Central memory CD8-positive, alpha-beta T cell (primary cell): ENCODE data around the gene P2RY8.
"Not testable (repeated sequence)": the region's sequence is repeated elsewhere in the genome, so short reads cannot be mapped to it uniquely, and the experiment has no call there.

ENCODE experiments used
- ATAC-seq: fragments of 150-1000 bp; cut with Tn5 transposase; replicated peaks from 2 replicates; pipeline ENCODE4 v1.10.0; 2022; ENCODE audit warnings: mild to moderate bottlenecking, moderate FRiP score, moderate number of reproducible peaks; ENCODE audit not compliant: poor library complexity, severe bottlenecking; ENCODE audit errors: extremely low read depth
- DNase-seq, 2 donors: peaks; one replicate each; pipeline ENCODE4 v3.0.0; 2021; ENCODE audit warnings: low spot score in 2 of 2
- H3K27ac Mint-ChIP-seq: one replicate; pipeline ENCODE4 v1.8.0; 2022; ENCODE audit warnings: low read depth, mild to moderate bottlenecking, moderate library complexity, mixed read lengths
- H3K27me3 Mint-ChIP-seq: one replicate; pipeline ENCODE4 v1.8.0; 2022; ENCODE audit warnings: mixed read lengths
- H3K36me3 Mint-ChIP-seq: one replicate; pipeline ENCODE4 v1.8.0; 2022; ENCODE audit warnings: mild to moderate bottlenecking, moderate library complexity, mixed read lengths; ENCODE audit not compliant: insufficient read depth
- H3K4me1 Mint-ChIP-seq: one replicate; pipeline ENCODE4 v1.8.0; 2022; ENCODE audit warnings: mixed read lengths
- H3K4me3 Mint-ChIP-seq: one replicate; pipeline ENCODE4 v1.8.0; 2022; ENCODE audit warnings: mild to moderate bottlenecking, moderate library complexity, mixed read lengths
- H3K9me3 Mint-ChIP-seq: one replicate; pipeline ENCODE4 v1.8.0; 2022; ENCODE audit warnings: mixed read lengths

The P2RY8 gene

DNA sequence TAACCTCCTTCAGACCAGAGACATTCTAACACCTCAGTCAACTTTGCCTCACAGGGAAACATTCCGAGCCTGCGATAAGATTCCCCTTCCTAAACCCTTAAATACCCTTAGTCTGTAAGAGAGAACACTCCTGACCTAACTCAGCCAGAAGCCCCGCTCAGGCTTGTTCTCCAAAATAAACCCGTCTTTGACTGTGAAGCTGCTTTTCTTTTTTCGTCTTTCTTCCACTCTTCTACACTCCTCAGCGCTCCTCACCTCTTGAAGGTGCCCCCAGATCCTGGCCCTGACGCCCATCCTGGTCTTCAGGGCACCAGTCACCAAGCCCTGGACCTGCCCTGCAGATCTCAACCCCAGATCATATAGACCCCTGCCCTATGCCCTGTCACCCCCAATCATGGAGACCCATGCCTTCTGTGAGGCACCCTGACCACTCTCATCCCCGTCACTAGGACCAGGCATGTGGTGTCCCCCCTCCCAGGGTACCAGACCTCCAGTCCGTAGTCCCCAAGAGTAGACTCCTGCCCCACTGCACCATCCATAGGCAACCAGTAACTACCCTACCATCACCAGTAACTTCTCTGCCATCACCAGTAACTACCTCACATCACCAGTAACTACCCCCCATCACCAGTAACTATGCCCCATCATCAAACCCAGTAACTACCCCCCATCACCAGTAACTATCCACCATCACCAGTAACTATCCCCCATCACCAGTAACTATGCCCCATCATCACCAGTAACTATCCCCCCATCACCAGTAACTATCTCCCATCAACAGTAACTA lies 87.8 kb downstream of the P2RY8 start:
- no peak overlapping the region for H3K27ac Mint-ChIP-seq
- H3K36me3 Mint-ChIP-seq, result peaks cover 46% of the 10 kb centered on the region
- peaks cover 33% of the 10 kb centered on the region for H3K9me3 Mint-ChIP-seq
- DNase-seq (peak; percentile 9), ATAC-seq (no peak)
- peaks cover 48% of the 10 kb centered on the region for H3K4me1 Mint-ChIP-seq
- no peak overlapping the region for H3K4me3 Mint-ChIP-seq
- H3K27me3 Mint-ChIP-seq, result no peaks in the 10 kb centered on the region

- not testable (repeated sequence) for ATAC-seq, H3K27ac Mint-ChIP-seq, DNase-seq, H3K27me3 Mint-ChIP-seq, H3K4me3 Mint-ChIP-seq
- Mint-ChIP-seq H3K4me1 (peaks cover 53% of the 10 kb centered on the region), H3K36me3 (peaks cover 47% of the 10 kb centered on the region), H3K9me3 (peaks cover 39% of the 10 kb centered on the region)
Measured at GRCh38 chrX:1448573-1449001, 88.4 kb downstream of the P2RY8 start.

DNA sequence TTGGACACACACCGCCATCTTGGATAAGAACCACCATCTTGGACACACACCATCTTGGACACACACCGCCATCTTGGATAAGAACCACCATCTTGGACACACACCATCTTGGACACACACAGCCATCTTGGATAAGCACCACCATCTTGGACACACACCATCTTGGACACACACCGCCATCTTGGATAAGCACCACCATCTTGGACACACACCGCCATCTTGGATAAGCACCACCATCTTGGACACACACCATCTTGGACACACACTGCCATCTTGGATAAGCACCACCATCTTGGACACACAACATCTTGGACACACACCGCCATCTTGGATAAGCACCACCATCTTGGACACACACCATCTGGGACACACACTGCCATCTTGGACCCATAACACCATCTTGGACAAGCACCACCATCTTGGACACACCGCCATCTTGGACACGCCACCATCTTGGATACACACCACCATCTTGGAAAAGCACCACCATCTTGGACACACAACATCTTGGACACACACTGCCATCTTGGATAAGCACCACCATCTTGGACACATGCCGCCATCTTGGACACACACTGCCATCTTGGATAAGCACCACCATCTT lies 88.9 kb downstream of the P2RY8 start:
- H3K4me1 Mint-ChIP-seq, result peaks cover 54% of the 10 kb centered on the region
- not testable (repeated sequence) for H3K4me3 Mint-ChIP-seq, H3K27ac Mint-ChIP-seq, ATAC-seq, H3K27me3 Mint-ChIP-seq
- H3K36me3 Mint-ChIP-seq, result peaks cover 45% of the 10 kb centered on the region
- H3K9me3 Mint-ChIP-seq, result peaks cover 42% of the 10 kb centered on the region
- peak in 1 of 2 donors; percentile 8 for DNase-seq

GRCh38 chrX:1446984-1447968 lies 89.7 kb downstream of the P2RY8 start:
- Mint-ChIP-seq H3K4me3 (peak overlapping the region; percentile 6), H3K9me3 (peaks cover 42% of the 10 kb centered on the region), H3K4me1 (peaks cover 54% of the 10 kb centered on the region), H3K27ac (peak overlapping the region; percentile 17), H3K36me3 (peaks cover 43% of the 10 kb centered on the region)
- not testable (repeated sequence) for ATAC-seq, H3K27me3 Mint-ChIP-seq
- DNase-seq, result peak; percentile 12 to 13

DNA sequence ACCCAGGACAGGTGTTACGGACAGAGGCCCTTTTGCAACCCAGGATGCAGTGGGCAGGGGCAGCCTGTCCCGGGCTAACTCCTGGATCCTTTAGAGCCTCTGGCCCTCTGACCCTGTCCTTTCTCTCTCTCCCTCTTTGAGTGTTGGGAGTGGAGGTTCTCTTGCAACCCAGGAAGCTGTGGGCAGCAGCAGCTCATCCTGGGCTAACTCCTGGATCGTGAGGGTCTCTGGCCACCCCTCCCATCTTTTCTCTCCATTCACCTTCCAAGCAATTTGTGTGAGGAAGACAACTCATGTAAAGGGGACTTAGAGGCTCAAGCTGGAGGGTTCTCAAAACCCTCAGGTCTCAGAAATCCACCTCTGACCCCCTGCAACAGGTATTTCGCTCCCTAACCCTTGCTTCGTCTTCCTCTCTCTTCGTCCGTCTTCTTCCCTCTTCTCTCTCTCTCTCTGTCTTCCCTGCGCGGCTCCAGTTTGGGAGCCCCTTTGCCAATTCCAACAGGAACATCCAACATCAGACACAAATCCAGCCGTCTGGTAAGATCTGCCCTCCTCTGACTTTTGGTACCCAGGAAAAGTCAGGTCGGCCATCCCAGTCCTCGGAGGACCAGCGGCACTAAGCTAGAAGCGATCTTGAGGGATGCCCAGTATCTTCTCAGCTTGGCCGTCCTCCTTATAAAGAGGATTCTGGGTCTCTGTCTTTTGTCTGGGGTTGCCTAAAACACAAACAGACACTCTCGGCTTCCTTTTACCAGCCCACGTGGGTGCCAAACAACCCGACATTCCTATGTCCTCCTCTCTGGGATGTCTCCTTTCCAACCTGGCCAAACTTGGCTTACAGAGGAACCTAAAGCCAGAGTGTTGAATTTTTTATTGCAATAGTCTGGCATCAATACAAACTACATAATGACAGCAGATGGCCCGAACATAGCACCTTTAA lies 92.2 kb downstream of the P2RY8 start:
- peak in 1 of 2 donors; percentile 8 for DNase-seq
- H3K27me3 Mint-ChIP-seq, result no peaks in the 10 kb centered on the region
- H3K27ac Mint-ChIP-seq, result peak overlapping the region; percentile 87
- H3K9me3 Mint-ChIP-seq, result peaks cover 42% of the 10 kb centered on the region
- H3K36me3 Mint-ChIP-seq, result peaks cover 40% of the 10 kb centered on the region
- no peak overlapping the region for H3K4me3 Mint-ChIP-seq
- no peak for ATAC-seq
- H3K4me1 Mint-ChIP-seq, result peaks cover 36% of the 10 kb centered on the region

- DNase-seq, result peak in 1 of 2 donors; percentile 8
- ATAC-seq, result no peak
- Mint-ChIP-seq H3K4me3 (no peak overlapping the region), H3K36me3 (peaks cover 40% of the 10 kb centered on the region), H3K9me3 (peaks cover 34% of the 10 kb centered on the region), H3K27me3 (no peaks in the 10 kb centered on the region), H3K27ac (peak overlapping the region; percentile 87), H3K4me1 (peaks cover 23% of the 10 kb centered on the region)
Measured at GRCh38 chrX:1443496-1444075, 93.4 kb downstream of the P2RY8 start.

DNA sequence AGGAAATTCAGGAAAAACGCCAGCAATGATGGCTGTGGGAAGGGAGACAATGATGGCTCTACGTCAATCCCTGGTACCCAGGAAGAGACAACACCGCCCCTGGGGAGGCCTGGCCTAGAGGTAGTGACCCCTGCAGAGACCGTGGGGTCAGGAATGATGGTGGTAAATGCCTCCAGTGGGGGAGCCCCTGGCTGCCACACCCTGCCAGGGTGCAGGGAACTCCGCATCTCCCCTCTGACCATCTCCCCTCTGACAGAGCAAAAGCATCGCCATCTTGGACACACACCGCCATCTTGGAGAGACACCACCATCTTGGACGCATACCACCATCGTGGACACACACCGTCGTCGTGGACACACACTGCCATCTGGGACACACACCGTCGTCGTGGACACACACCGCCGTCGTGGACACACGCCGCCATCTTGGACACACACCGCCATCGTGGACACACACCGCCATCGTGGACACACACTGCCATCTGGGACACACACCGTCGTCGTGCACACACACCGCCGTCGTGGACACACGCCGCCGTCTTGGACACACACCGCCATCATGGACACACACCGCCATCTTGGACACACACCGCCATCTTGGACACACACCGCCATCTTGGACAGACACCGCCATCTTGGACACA lies 94.1 kb downstream of the P2RY8 start:
- no peak overlapping the region for H3K27ac Mint-ChIP-seq

DNA sequence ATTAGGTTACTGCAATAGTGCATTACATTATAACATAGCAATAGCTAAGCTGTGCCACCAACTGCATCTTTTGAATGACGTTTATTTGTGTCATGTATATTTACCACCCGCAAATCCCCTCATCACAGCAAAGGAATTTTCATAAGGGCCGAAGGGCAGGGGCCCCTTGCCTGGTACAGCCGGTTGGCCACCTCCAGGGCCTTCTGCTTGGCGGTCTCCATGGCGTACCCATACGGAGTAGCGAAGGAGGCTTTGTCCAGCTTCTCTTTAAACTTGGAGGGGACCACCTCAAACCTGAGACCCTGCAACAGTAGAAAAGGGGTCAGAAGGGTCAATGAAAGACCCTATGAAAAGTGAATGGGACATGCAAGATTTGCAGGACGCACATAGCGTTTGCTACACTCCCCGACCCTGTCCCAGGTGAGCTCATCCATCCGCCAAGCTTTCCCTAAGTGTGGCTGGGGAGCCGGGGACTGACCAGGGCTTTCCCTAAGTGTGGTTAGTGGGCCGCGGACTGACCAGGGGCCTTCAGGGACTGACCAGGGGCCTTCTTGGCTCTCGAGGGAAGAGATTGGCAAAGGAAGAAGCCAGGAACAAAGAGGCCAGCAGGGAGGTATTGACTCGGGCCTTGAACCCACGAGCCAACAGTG lies 94.8 kb downstream of the P2RY8 start:
- Mint-ChIP-seq H3K9me3 (peaks cover 22% of the 10 kb centered on the region), H3K27me3 (no peaks in the 10 kb centered on the region), H3K27ac (no peak overlapping the region), H3K4me3 (no peak overlapping the region), H3K4me1 (peaks cover 20% of the 10 kb centered on the region), H3K36me3 (peaks cover 44% of the 10 kb centered on the region)
- DNase-seq (peak in 1 of 2 donors; percentile 10), ATAC-seq (no peak)

More for the DNA sequence above, 94.1 kb downstream of the P2RY8 start:
- no peak for DNase-seq
- Mint-ChIP-seq H3K4me3 (no peak overlapping the region), H3K36me3 (peaks cover 40% of the 10 kb centered on the region), H3K9me3 (peaks cover 27% of the 10 kb centered on the region), H3K4me1 (peaks cover 20% of the 10 kb centered on the region), H3K27me3 (no peaks in the 10 kb centered on the region)
- no peak for ATAC-seq

DNA sequence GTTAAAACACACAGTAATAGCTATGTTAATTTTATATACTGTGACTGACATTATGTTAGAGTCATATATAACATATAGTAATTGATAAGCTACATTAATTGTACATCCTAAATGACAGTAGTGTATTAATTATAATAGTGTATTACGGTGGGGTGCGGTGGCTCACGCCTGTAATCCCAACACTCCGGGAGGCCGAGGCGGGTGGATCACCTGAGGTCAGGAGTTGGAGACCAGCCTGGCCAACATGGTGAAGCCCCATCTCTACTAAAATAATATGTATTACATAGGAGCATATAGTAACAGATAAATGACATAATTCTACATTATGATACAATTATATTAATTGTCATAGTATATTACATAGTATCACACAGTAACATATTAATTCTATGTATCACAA lies 96.5 kb downstream of the P2RY8 start:
- Mint-ChIP-seq H3K36me3 (peaks cover 41% of the 10 kb centered on the region), H3K9me3 (peaks cover 26% of the 10 kb centered on the region), H3K27ac (peak overlapping the region; percentile 25), H3K27me3 (no peaks in the 10 kb centered on the region), H3K4me3 (no peak overlapping the region), H3K4me1 (peaks cover 13% of the 10 kb centered on the region)
- ATAC-seq, result no peak
- DNase-seq, result no peak

- no peak for ATAC-seq
- DNase-seq, result no peak
- Mint-ChIP-seq H3K4me1 (no peaks in the 10 kb centered on the region), H3K27ac (no peak overlapping the region), H3K27me3 (no peaks in the 10 kb centered on the region), H3K9me3 (peaks cover 8% of the 10 kb centered on the region), H3K36me3 (peaks cover 42% of the 10 kb centered on the region), H3K4me3 (no peak overlapping the region)
Measured at GRCh38 chrX:1435241-1435895, 101.6 kb downstream of the P2RY8 start.
